SK-MEL-5 (cell line): ENCODE measurements around the gene PPP1R9B. TPM values are rescaled to one million over a fixed set of nuclear protein-coding genes. Genes with fewer than 3 reads are reported as not detected.

Experiments used
- DNase-seq: peaks from one replicate; pipeline ENCODE4 v3.0.0-alpha.2; 2016; ENCODE audit warnings: low read depth, low spot score
- in situ Hi-C: cut with HindIII; loops from 2 replicates; pipeline ENCODE4 v1.10.0; 2016; ENCODE audit warnings: low sequenced_read_pairs, high pct_unique_total_duplicates, low pct_unique_long_range_greater_than_20kb
- total RNA-seq: library from RNA; depleted of rRNA; stranded (reverse); fragments of >200 nt; shearing (Covaris generic); gene quantifications from 2 replicates; pipeline ENCODE4 v1.2.3, GENCODE V29; 2014

Gene PPP1R9B
- total RNA-seq, 1 experiment from 2014 or later, result 36.2 TPM

- DNase-seq, result peak; percentile 88
- in situ Hi-C loops, result no loop called here
Measured at GRCh38 chr17:50177983-50178834, 27.7 kb upstream of the PPP1R9B start.

GRCh38 chr17:50177476-50177875, 27.0 kb upstream of the PPP1R9B start:
- in situ Hi-C loops, result no loop called here
- no peak for DNase-seq

GRCh38 chr17:50176559-50177357, 26.3 kb upstream of the PPP1R9B start:
- in situ Hi-C loops, result no loop called here

GRCh38 chr17:50175035-50175807, 24.7 kb upstream of the PPP1R9B start:
- in situ Hi-C loops, result no loop called here
- no peak for DNase-seq

More at GRCh38 chr17:50176559-50177357, 26.3 kb upstream of the PPP1R9B start:
- no peak for DNase-seq

GRCh38 chr17:50174444-50174843, 24.0 kb upstream of the PPP1R9B start:
- in situ Hi-C loops, result no loop called here

GRCh38 chr17:50173335-50173941, 23.0 kb upstream of the PPP1R9B start:
- in situ Hi-C loops, result no loop called here
- DNase-seq, result no peak

More at GRCh38 chr17:50174444-50174843, 24.0 kb upstream of the PPP1R9B start:
- no peak for DNase-seq

- in situ Hi-C loops, result no loop called here
- DNase-seq, result no peak
Measured at GRCh38 chr17:50172936-50173334, 22.5 kb upstream of the PPP1R9B start.

GRCh38 chr17:50172130-50172529, 21.7 kb upstream of the PPP1R9B start:
- in situ Hi-C loops, result no loop called here
- no peak for DNase-seq

- in situ Hi-C loops, result no loop called here
- no peak for DNase-seq
Measured at GRCh38 chr17:50171371-50172071, 21.0 kb upstream of the PPP1R9B start.

GRCh38 chr17:50170662-50171370, 20.3 kb upstream of the PPP1R9B start:
- in situ Hi-C loops, result no loop called here

GRCh38 chr17:50169881-50170459, 19.5 kb upstream of the PPP1R9B start:
- no peak for DNase-seq
- in situ Hi-C loops, result no loop called here

More at GRCh38 chr17:50170662-50171370, 20.3 kb upstream of the PPP1R9B start:
- no peak for DNase-seq

GRCh38 chr17:50169121-50169764, 18.8 kb upstream of the PPP1R9B start:
- in situ Hi-C loops, result no loop called here

GRCh38 chr17:50168319-50168718, 17.8 kb upstream of the PPP1R9B start:
- no peak for DNase-seq
- in situ Hi-C loops, result no loop called here

More at GRCh38 chr17:50169121-50169764, 18.8 kb upstream of the PPP1R9B start:
- DNase-seq, result peak; percentile 60

GRCh38 chr17:50167371-50167770, 16.9 kb upstream of the PPP1R9B start:
- in situ Hi-C loops, result no loop called here
- DNase-seq, result no peak

GRCh38 chr17:50166518-50167181, 16.2 kb upstream of the PPP1R9B start:
- in situ Hi-C loops, result no loop called here
- no peak for DNase-seq
